ENCODE data around the gene KRTAP4-12. TPM values are rescaled to one million over a fixed set of nuclear protein-coding genes. Genes with fewer than 3 reads are reported as not detected.
"Not testable (repeated sequence)": the region's sequence is repeated elsewhere in the genome, so short reads cannot be mapped to it uniquely, and the experiment has no call there.

KRTAP4-12 gene
- total RNA-seq, 2 experiments from 2014 or later = not detected

- Mint-ChIP-seq H3K9me3 (peaks cover 33% of the 10 kb centered on the region), H3K4me1 (no peaks in the 10 kb centered on the region), H3K27ac (no peak within 1 kb of the TSS), H3K27me3 (no peaks in the 10 kb centered on the region), H3K36me3 (peaks cover 7% of the 10 kb centered on the region), H3K4me3 (no peak within 1 kb of the TSS)
- no peak for DNase-seq
These were observed 16.6 kb upstream of the KRTAP4-12 start, which contains the start of gene KRTAP4-6 for GRCh38 chr17:41140360-41141131. Gene KRTAP4-6, minus strand, starts transcription at chr17:41140544. Its CDS starts 57 bp downstream, at chr17:41140487.

- H3K36me3 Mint-ChIP-seq, H3K4me1 Mint-ChIP-seq, H3K27ac Mint-ChIP-seq, H3K27me3 Mint-ChIP-seq, DNase-seq, H3K4me3 Mint-ChIP-seq: not testable (repeated sequence)
- peaks cover 31% of the 10 kb centered on the region for H3K9me3 Mint-ChIP-seq
These were observed 15.9 kb upstream of the KRTAP4-12 start for GRCh38 chr17:41139865-41140264.

- H3K36me3 Mint-ChIP-seq = no peaks in the 10 kb centered on the region
- DNase-seq = no peak
- no peak overlapping the region for H3K4me3 Mint-ChIP-seq
- peaks cover 22% of the 10 kb centered on the region for H3K4me1 Mint-ChIP-seq
- peak overlapping the region; percentile 64 for H3K27ac Mint-ChIP-seq
- H3K27me3 Mint-ChIP-seq = no peaks in the 10 kb centered on the region
- peaks cover 13% of the 10 kb centered on the region for H3K9me3 Mint-ChIP-seq
These were observed 10.1 kb upstream of the KRTAP4-12 start for GRCh38 chr17:41133880-41134735.

GRCh38 chr17:41131979-41132378 is 8.0 kb upstream of the KRTAP4-12 start:
- H3K27ac Mint-ChIP-seq = peak overlapping the region; percentile 44
- H3K27me3 Mint-ChIP-seq = no peaks in the 10 kb centered on the region

GRCh38 chr17:41127371-41127770 is 3.4 kb upstream of the KRTAP4-12 start:
- Mint-ChIP-seq H3K27ac (no peak overlapping the region), H3K4me1 (peaks cover 40% of the 10 kb centered on the region), H3K27me3 (no peaks in the 10 kb centered on the region), H3K36me3 (peaks cover 4% of the 10 kb centered on the region), H3K9me3 (peaks cover 18% of the 10 kb centered on the region), H3K4me3 (no peak overlapping the region)
- no peak for DNase-seq

More at GRCh38 chr17:41131979-41132378, 8.0 kb upstream of the KRTAP4-12 start:
- H3K4me3 Mint-ChIP-seq = no peak overlapping the region
- H3K9me3 Mint-ChIP-seq = peaks cover 14% of the 10 kb centered on the region
- H3K36me3 Mint-ChIP-seq = no peaks in the 10 kb centered on the region
- no peak for DNase-seq
- peaks cover 22% of the 10 kb centered on the region for H3K4me1 Mint-ChIP-seq

- peaks cover 4% of the 10 kb centered on the region for H3K36me3 Mint-ChIP-seq
- peaks cover 31% of the 10 kb centered on the region for H3K4me1 Mint-ChIP-seq
- H3K9me3 Mint-ChIP-seq = peaks cover 19% of the 10 kb centered on the region
- DNase-seq = no peak
- H3K27ac Mint-ChIP-seq = no peak overlapping the region
- no peak overlapping the region for H3K4me3 Mint-ChIP-seq
- no peaks in the 10 kb centered on the region for H3K27me3 Mint-ChIP-seq
These were observed 2.4 kb upstream of the KRTAP4-12 start for GRCh38 chr17:41126412-41126811.

GRCh38 chr17:41125064-41125463 is 1.1 kb upstream of the KRTAP4-12 start:
- H3K4me1 Mint-ChIP-seq = peaks cover 36% of the 10 kb centered on the region
- no peak for DNase-seq
- peaks cover 7% of the 10 kb centered on the region for H3K36me3 Mint-ChIP-seq
- H3K4me3 Mint-ChIP-seq = no peak overlapping the region
- H3K27ac Mint-ChIP-seq = no peak overlapping the region
- H3K9me3 Mint-ChIP-seq = peaks cover 19% of the 10 kb centered on the region
- no peaks in the 10 kb centered on the region for H3K27me3 Mint-ChIP-seq

- not testable (repeated sequence) for H3K27me3 Mint-ChIP-seq, DNase-seq, H3K4me3 Mint-ChIP-seq, H3K36me3 Mint-ChIP-seq
- Mint-ChIP-seq H3K9me3 (peaks cover 12% of the 10 kb centered on the region), H3K27ac (peak overlapping the region; percentile 4), H3K4me1 (peaks cover 40% of the 10 kb centered on the region)
These were observed 541 bp downstream of the KRTAP4-12 start for GRCh38 chr17:41123292-41123990.

- Mint-ChIP-seq H3K36me3 (peaks cover 7% of the 10 kb centered on the region), H3K9me3 (peaks cover 12% of the 10 kb centered on the region), H3K4me1 (peaks cover 40% of the 10 kb centered on the region), H3K27me3 (no peaks in the 10 kb centered on the region), H3K4me3 (no peak overlapping the region), H3K27ac (no peak overlapping the region)
- no peak for DNase-seq
These were observed 2.2 kb downstream of the KRTAP4-12 start for GRCh38 chr17:41121742-41122141.

GRCh38 chr17:41119696-41120690 is 4.0 kb downstream of the KRTAP4-12 start:
- H3K4me1 Mint-ChIP-seq = peaks cover 33% of the 10 kb centered on the region
- not testable (repeated sequence) for H3K4me3 Mint-ChIP-seq, H3K27me3 Mint-ChIP-seq, H3K36me3 Mint-ChIP-seq, H3K9me3 Mint-ChIP-seq, DNase-seq
- H3K27ac Mint-ChIP-seq = peak overlapping the region; percentile 68

GRCh38 chr17:41118721-41119120 is 5.3 kb downstream of the KRTAP4-12 start:
- no peak overlapping the region for H3K4me3 Mint-ChIP-seq
- H3K9me3 Mint-ChIP-seq = peaks cover 6% of the 10 kb centered on the region
- no peak overlapping the region for H3K27ac Mint-ChIP-seq
- peaks cover 23% of the 10 kb centered on the region for H3K4me1 Mint-ChIP-seq
- no peak for DNase-seq
- no peaks in the 10 kb centered on the region for H3K27me3 Mint-ChIP-seq
- peaks cover 7% of the 10 kb centered on the region for H3K36me3 Mint-ChIP-seq

- not testable (repeated sequence) for H3K27me3 Mint-ChIP-seq, H3K9me3 Mint-ChIP-seq, H3K27ac Mint-ChIP-seq, H3K4me3 Mint-ChIP-seq, H3K36me3 Mint-ChIP-seq, DNase-seq
- peaks cover 18% of the 10 kb centered on the region for H3K4me1 Mint-ChIP-seq
These were observed 6.1 kb downstream of the KRTAP4-12 start, which contains the start of gene KRTAP4-11 for GRCh38 chr17:41117846-41118386. Gene KRTAP4-11, minus strand, starts transcription at chr17:41118373. Its CDS starts 58 bp downstream, at chr17:41118315.

- Mint-ChIP-seq H3K4me1 (peaks cover 18% of the 10 kb centered on the region), H3K4me3 (no peak overlapping the region)
These were observed 7.7 kb downstream of the KRTAP4-12 start for GRCh38 chr17:41116297-41116696.

More at GRCh38 chr17:41116297-41116696, 7.7 kb downstream of the KRTAP4-12 start:
- Mint-ChIP-seq H3K36me3 (peaks cover 3% of the 10 kb centered on the region), H3K9me3 (peaks cover 5% of the 10 kb centered on the region), H3K27ac (no peak overlapping the region), H3K27me3 (no peaks in the 10 kb centered on the region)
- DNase-seq = no peak

Measured in activated naive CD8-positive, alpha-beta T cell treated with anti-CD3 and anti-CD28 coated beads for 36 hours (primary cell).